C1 segment of cervical spinal cord (tissue), 14 donors: ENCODE data around the gene NR2F2.

Source experiments
- DNase-seq, 14 donors: peaks; one replicate each; lab custom pipeline; 2025; lab: John Stamatoyannopoulos, UW

The NR2F2 gene

GRCh38 chr15:96316953-96317629 lies 13.4 kb upstream of the NR2F2 start:
- no peak for DNase-seq

GRCh38 chr15:96320107-96320506 lies 10.4 kb upstream of the NR2F2 start:
- no peak for DNase-seq

- DNase-seq: no peak
These were observed 9.5 kb upstream of the NR2F2 start for GRCh38 chr15:96320703-96321638.

GRCh38 chr15:96321639-96322535 lies 8.6 kb upstream of the NR2F2 start:
- DNase-seq: peak in 1 of 14 donors; percentile 27

- no peak for DNase-seq
These were observed 7.8 kb upstream of the NR2F2 start for GRCh38 chr15:96322536-96323318.

- DNase-seq: no peak
These were observed 7.0 kb upstream of the NR2F2 start for GRCh38 chr15:96323319-96324145.

- DNase-seq: peak in 2 of 14 donors; percentile 11 to 13
These were observed 6.2 kb upstream of the NR2F2 start for GRCh38 chr15:96324192-96324895.

- DNase-seq: no peak
These were observed 5.5 kb upstream of the NR2F2 start for GRCh38 chr15:96324940-96325540.

- no peak for DNase-seq
These were observed 4.8 kb upstream of the NR2F2 start for GRCh38 chr15:96325541-96326327.

- DNase-seq: peak in 2 of 14 donors; percentile 34 to 43
These were observed 4.0 kb upstream of the NR2F2 start for GRCh38 chr15:96326328-96327154.

- DNase-seq: peak in 1 of 14 donors; percentile 49
These were observed 3.3 kb upstream of the NR2F2 start for GRCh38 chr15:96327155-96327741.

GRCh38 chr15:96328181-96328876 lies 2.2 kb upstream of the NR2F2 start:
- no peak for DNase-seq

- no peak for DNase-seq
These were observed 1.7 kb upstream of the NR2F2 start for GRCh38 chr15:96328877-96329195.

- DNase-seq: no peak
These were observed 1.0 kb upstream of the NR2F2 start for GRCh38 chr15:96329403-96329981.

GRCh38 chr15:96330064-96330449 lies 443 bp upstream of the NR2F2 start:
- peak in 4 of 14 donors; percentile 39 to 81 (median 70) for DNase-seq
